Neuronal stem cell (in vitro differentiated cells): ENCODE results near the gene BMP8B.

Experiments used
- DNase-seq: peaks from one replicate; pipeline ENCODE4 v3.0.0-alpha.2; 2013; ENCODE audit warnings: low spot score
- H2AFZ ChIP-seq: one replicate; pipeline ENCODE4 v1.6.1; 2013; ENCODE audit warnings: mild to moderate bottlenecking, low read length, inconsistent platforms
- H2AK5ac ChIP-seq: 2 replicates; pipeline ENCODE4 v1.6.1; 2013; ENCODE audit warnings: low read depth, mild to moderate bottlenecking, inconsistent platforms, low read length, moderate library complexity, mixed read lengths
- H2BK120ac ChIP-seq: 2 replicates; pipeline ENCODE4 v1.6.1; 2013; ENCODE audit warnings: low read depth, mild to moderate bottlenecking, inconsistent platforms, low read length, moderate library complexity, mixed read lengths
- H2BK12ac ChIP-seq: one replicate; pipeline ENCODE4 v1.6.1; 2013; ENCODE audit warnings: low read length, inconsistent platforms
- H2BK15ac ChIP-seq: 2 replicates; pipeline ENCODE4 v1.6.1; 2013; ENCODE audit warnings: mild to moderate bottlenecking, low read length, inconsistent platforms, mixed read lengths
- H2BK5ac ChIP-seq: one replicate; pipeline ENCODE4 v1.6.1; 2013; ENCODE audit warnings: inconsistent platforms, mild to moderate bottlenecking, low read length, moderate library complexity
- H3K14ac ChIP-seq: one replicate; pipeline ENCODE4 v1.6.1; 2013; ENCODE audit warnings: low read length, inconsistent platforms
- H3K18ac ChIP-seq: 2 replicates; pipeline ENCODE4 v1.6.1; 2013; ENCODE audit warnings: low read length, inconsistent platforms
- H3K23ac ChIP-seq: 2 replicates; pipeline ENCODE4 v1.6.1; 2013; ENCODE audit warnings: low read depth, mild to moderate bottlenecking, mixed read lengths, low read length, inconsistent platforms; ENCODE audit not compliant: poor library complexity
- H3K27ac ChIP-seq: replicated peaks from 3 replicates; pipeline ENCODE4 v1.5.1; 2013; ENCODE audit warnings: low read length, inconsistent platforms
- H3K27me3 ChIP-seq, 3 experiments: 2 replicates each; pipeline ENCODE4 v1.6.1; 2013; ENCODE audit warnings: low read length in 3 of 3, mild to moderate bottlenecking in 2 of 3, inconsistent platforms in 1 of 3, low read depth in 1 of 3, mixed read lengths in 1 of 3, moderate library complexity in 1 of 3; ENCODE audit not compliant: control insufficient read depth in 3 of 3, insufficient read depth in 3 of 3
- H3K36me3 ChIP-seq, 2 donors: replicated peaks in 1 of 2; 2 replicates each; pipeline ENCODE4 v1.6.1; 2013; ENCODE audit warnings: low read length in 2 of 2; ENCODE audit not compliant: control insufficient read depth in 2 of 2, insufficient read depth in 2 of 2
- H3K4ac ChIP-seq: 2 replicates; pipeline ENCODE4 v1.6.1; 2013; ENCODE audit warnings: inconsistent platforms, mild to moderate bottlenecking, low read length, moderate library complexity
- H3K4me1 ChIP-seq, 2 donors: 1 replicate in 1 of 2; 2 replicates in 1 of 2; pipeline ENCODE4 v1.6.1; 2013; ENCODE audit warnings: low read length in 2 of 2, low read depth in 1 of 2; ENCODE audit not compliant: control insufficient read depth in 2 of 2, insufficient read depth in 1 of 2
- H3K4me2 ChIP-seq: one replicate; pipeline ENCODE4 v1.6.1; 2013; ENCODE audit warnings: mild to moderate bottlenecking, low read length, inconsistent platforms; ENCODE audit not compliant: insufficient read depth, poor library complexity, severe bottlenecking
- H3K4me3 ChIP-seq, 2 donors: 2 replicates each; pipeline ENCODE4 v1.5.1; 2013; ENCODE audit warnings: low read length in 2 of 2, mild to moderate bottlenecking in 2 of 2, inconsistent platforms in 1 of 2, moderate library complexity in 1 of 2
- H3K79me1 ChIP-seq: one replicate; pipeline ENCODE4 v1.6.1; 2013; ENCODE audit warnings: low read depth, mild to moderate bottlenecking, inconsistent platforms, low read length, moderate library complexity
- H3K9ac ChIP-seq: one replicate; pipeline ENCODE4 v1.6.1; 2013; ENCODE audit warnings: mild to moderate bottlenecking, low read depth, low read length, inconsistent platforms; ENCODE audit not compliant: poor library complexity
- H3K9me3 ChIP-seq, 2 donors: replicated peaks in 1 of 2; 2 replicates each; pipeline versions ENCODE3 to v1.6.1; 2013; ENCODE audit warnings: low read length in 2 of 2, mild to moderate bottlenecking in 2 of 2, inconsistent platforms in 1 of 2, low read depth in 1 of 2, mixed read lengths in 1 of 2, moderate library complexity in 1 of 2; ENCODE audit not compliant: control insufficient read depth in 2 of 2, insufficient read depth in 1 of 2
- H4K8ac ChIP-seq: one replicate; pipeline ENCODE4 v1.6.1; 2013; ENCODE audit warnings: low read depth, mild to moderate bottlenecking, inconsistent platforms, low read length, moderate library complexity
- H4K91ac ChIP-seq: one replicate; pipeline ENCODE4 v1.6.1; 2013; ENCODE audit warnings: low read length, low read depth, mild to moderate bottlenecking, inconsistent platforms; ENCODE audit not compliant: poor library complexity
- WGBS, 2 donors: extraction: QIAGEN DNeasy Blood & Tissue Kit; methylation state at CpG; one replicate each; pipeline ENCODE4 v1.1.7; 2013; ENCODE audit warnings: missing lambda C conversion rate in 2 of 2, mixed read lengths in 1 of 2; ENCODE audit not compliant: insufficient read length in 2 of 2, insufficient replicate concordance in 1 of 2; ENCODE audit errors: extremely low coverage in 2 of 2; 5-methylcytosine and 5-hydroxymethylcytosine counted together

Gene BMP8B

GRCh38 chr1:39753132-39754025 is 35.3 kb downstream of the BMP8B start:
- no peak for DNase-seq
- no peak overlapping the region for H2BK5ac ChIP-seq

GRCh38 chr1:39752703-39753102 is 36.0 kb downstream of the BMP8B start:
- Histone ChIP-seq H2AFZ (no peak overlapping the region), H2BK5ac (no peak overlapping the region), H3K4me2 (no peak overlapping the region), H3K9me3 (no peaks in the 10 kb centered on the region), H3K79me1 (no peaks in the 10 kb centered on the region), H2AK5ac (no peak overlapping the region), H3K18ac (no peak overlapping the region), H3K14ac (no peak overlapping the region), H3K4me3 (no peak overlapping the region), H4K91ac (no peak overlapping the region), H3K9ac (peak overlapping the region; percentile 46), H3K23ac (no peak overlapping the region), H2BK120ac (no peak overlapping the region), H3K4ac (no peak overlapping the region), H3K27ac (no peak overlapping the region), H4K8ac (no peak overlapping the region), H3K4me1 (no peaks in the 10 kb centered on the region), H2BK12ac (no peak overlapping the region), H3K36me3 (peaks cover 59 to 98% of the 10 kb centered on the region in 2 donors), H3K27me3 (no peaks in the 10 kb centered on the region), H2BK15ac (no peak overlapping the region)
- WGBS, 2 donors, result no CpG with 5 or more reads among the region's 6 CpGs
- no peak for DNase-seq

More at GRCh38 chr1:39753132-39754025, 35.3 kb downstream of the BMP8B start:
- H3K27ac ChIP-seq, result no peak overlapping the region
- peak overlapping the region; percentile 21 for H3K23ac ChIP-seq
- no peaks in the 10 kb centered on the region for H3K27me3 ChIP-seq
- no peak overlapping the region for H2BK120ac ChIP-seq
- no peaks in the 10 kb centered on the region for H3K79me1 ChIP-seq
- WGBS, 2 donors, result no CpG with 5 or more reads among the region's 16 CpGs
- no peaks in the 10 kb centered on the region for H3K9me3 ChIP-seq
- peak overlapping the region in 1 of 2 donors; percentile 22 for H3K4me3 ChIP-seq
- no peak overlapping the region for H2BK15ac ChIP-seq
- no peak overlapping the region for H3K4me2 ChIP-seq
- peaks cover 58 to 98% of the 10 kb centered on the region in 2 donors for H3K36me3 ChIP-seq
- H2AK5ac ChIP-seq, result no peak overlapping the region
- H3K4ac ChIP-seq, result no peak overlapping the region
- no peak overlapping the region for H2BK12ac ChIP-seq
- H3K18ac ChIP-seq, result no peak overlapping the region
- H4K91ac ChIP-seq, result peak overlapping the region; percentile 12
- H3K4me1 ChIP-seq, result no peaks in the 10 kb centered on the region
- H3K14ac ChIP-seq, result no peak overlapping the region
- no peak overlapping the region for H2AFZ ChIP-seq
- H4K8ac ChIP-seq, result no peak overlapping the region
- peak overlapping the region; percentile 46 for H3K9ac ChIP-seq

GRCh38 chr1:39751595-39751994 is 37.1 kb downstream of the BMP8B start:
- Histone ChIP-seq H3K18ac (no peak overlapping the region), H4K91ac (no peak overlapping the region), H4K8ac (no peak overlapping the region), H2BK120ac (no peak overlapping the region), H3K23ac (no peak overlapping the region), H3K14ac (no peak overlapping the region), H3K27me3 (no peaks in the 10 kb centered on the region), H3K4me3 (no peak overlapping the region), H2AK5ac (no peak overlapping the region), H2BK5ac (no peak overlapping the region), H3K27ac (no peak overlapping the region), H2AFZ (no peak overlapping the region), H3K4ac (no peak overlapping the region), H3K9ac (no peak overlapping the region), H3K36me3 (peaks cover 55 to 97% of the 10 kb centered on the region in 2 donors), H2BK12ac (no peak overlapping the region), H3K79me1 (no peaks in the 10 kb centered on the region), H3K9me3 (no peaks in the 10 kb centered on the region), H2BK15ac (no peak overlapping the region), H3K4me2 (no peak overlapping the region), H3K4me1 (no peaks in the 10 kb centered on the region)
- no peak for DNase-seq
- WGBS, 2 donors, result no CpG with 5 or more reads among the region's 7 CpGs

- no peak overlapping the region for H2BK12ac ChIP-seq
- H2AK5ac ChIP-seq, result no peak overlapping the region
- H3K14ac ChIP-seq, result no peak overlapping the region
- peaks cover 43 to 98% of the 10 kb centered on the region in 2 donors for H3K36me3 ChIP-seq
- H3K4me1 ChIP-seq, result no peaks in the 10 kb centered on the region
- H3K27me3 ChIP-seq, result no peaks in the 10 kb centered on the region
- H2AFZ ChIP-seq, result no peak overlapping the region
- H3K79me1 ChIP-seq, result no peaks in the 10 kb centered on the region
- no peak overlapping the region for H3K4ac ChIP-seq
- H3K27ac ChIP-seq, result no peak overlapping the region
- WGBS, 2 donors, result no CpG with 5 or more reads among the region's 16 CpGs
- no peak overlapping the region for H3K9ac ChIP-seq
- no peak overlapping the region for H2BK120ac ChIP-seq
- peak overlapping the region in 1 of 2 donors; percentile 7 for H3K4me3 ChIP-seq
- H3K9me3 ChIP-seq, result no peaks in the 10 kb centered on the region
- no peak overlapping the region for H2BK5ac ChIP-seq
- H4K8ac ChIP-seq, result no peak overlapping the region
- no peak overlapping the region for H2BK15ac ChIP-seq
- peak overlapping the region; percentile 35 for H3K23ac ChIP-seq
- no peak for DNase-seq
- H3K4me2 ChIP-seq, result no peak overlapping the region
- H4K91ac ChIP-seq, result no peak overlapping the region
- no peak overlapping the region for H3K18ac ChIP-seq
These were observed 43.5 kb downstream of the BMP8B start for GRCh38 chr1:39745016-39745670.
